Tibial artery (tissue), 4 donors: Measurements from ENCODE around the gene NPY5R.
A peak's percentile ranks its signal among the peaks of the same experiment; 100 is the strongest.

Experiments
- DNase-seq, 2 donors: peaks; one replicate each; pipeline ENCODE4 v3.0.0-alpha.2; 2019
- H3K27ac ChIP-seq, 2 donors: fragments of 200-600 bp; sonication (generic) in 1 of 2; 1 replicate in 1 of 2; 2 replicates in 1 of 2; pipeline ENCODE4 v1.5.1; 2018 to 2019; ENCODE audit warnings: mild to moderate bottlenecking in 1 of 2
- H3K27me3 ChIP-seq, 2 donors: fragments of 200-600 bp; sonication (generic) in 1 of 2; one replicate each; pipeline versions ENCODE4 v1.5.1 to v1.6.0; 2016 to 2019
- H3K36me3 ChIP-seq, 3 donors: fragments of 200-600 bp; sonication (generic) in 2 of 3; one replicate each; pipeline ENCODE4 v1.5.1; 2016 to 2019; ENCODE audit warnings: mild to moderate bottlenecking in 2 of 3
- H3K4me1 ChIP-seq, 4 donors: fragments of 200-600 bp; sonication (generic) in 2 of 4; 1 replicate in 3 of 4; 2 replicates in 1 of 4; pipeline ENCODE4 v1.5.1; 2016 to 2019
- H3K4me3 ChIP-seq, 2 donors: fragments of 200-600 bp; sonication (generic) in 1 of 2; 1 replicate in 1 of 2; 2 replicates in 1 of 2; pipeline ENCODE4 v1.5.1; 2018 to 2019; ENCODE audit warnings: mild to moderate bottlenecking in 2 of 2
- H3K9me3 ChIP-seq, 3 donors: fragments of 200-600 bp; sonication (generic) in 1 of 3; one replicate each; pipeline ENCODE4 v1.5.1; 2016 to 2019
- CTCF ChIP-seq, 2 experiments: fragments of 200-600 bp in 1 of 2; fragments of 450-650 bp in 1 of 2; IDR thresholded peaks; one replicate each; pipeline ENCODE4 v1.5.1; 2017 to 2019; ENCODE audit warnings: antibody characterized with exemption in 2 of 2, mild to moderate bottlenecking in 1 of 2, moderate library complexity in 1 of 2
- intact Hi-C: fragments of 100-400 bp; cut with DNase I; formaldehyde crosslinking; loops from one replicate; pipeline ENCODE4 v1.15.0; 2023; ENCODE audit warnings: low total_unique reads

NPY5R gene

DNA sequence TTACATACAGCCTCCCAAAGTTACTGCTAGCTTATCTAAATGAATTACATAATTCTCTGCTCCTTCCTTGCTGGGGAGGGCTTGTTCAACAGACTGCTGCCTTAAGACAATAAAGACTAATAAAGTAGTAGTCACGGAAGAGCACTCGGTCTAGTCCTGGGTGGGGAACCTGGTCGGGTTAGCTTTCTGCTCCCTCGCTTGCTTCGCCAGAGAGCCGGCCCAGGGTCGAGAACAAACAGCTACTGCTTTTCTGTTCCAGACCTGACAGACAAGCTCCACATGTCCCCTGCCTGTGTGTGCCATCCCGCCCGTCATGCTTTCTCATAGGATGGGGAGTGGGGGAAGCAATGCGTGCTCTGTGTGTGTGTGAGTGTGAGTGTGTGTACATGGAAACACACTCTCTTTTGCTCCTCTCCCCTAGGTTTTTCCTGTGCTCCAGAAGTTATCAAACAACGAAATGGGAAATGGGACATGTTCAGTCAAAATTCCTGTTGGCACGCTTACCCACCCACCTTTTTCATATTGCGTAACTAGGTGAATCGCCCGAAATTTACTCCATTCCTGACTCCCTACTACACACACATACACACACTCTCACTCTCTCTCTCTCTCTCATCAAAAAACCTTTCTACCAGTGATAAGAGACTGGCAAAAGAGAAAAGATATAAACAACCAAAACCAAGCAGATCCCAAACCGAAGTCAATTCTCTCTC is 12.6 kb upstream of the NPY5R start:
- peaks cover 0 to 44% (median 2%) of the 10 kb centered on the region in 4 donors for H3K4me1 ChIP-seq
- no peak for TF ChIP-seq CTCF (IDR thresholded peaks at IDR 0.05)
- peaks cover 0 to 4% (median 4%) of the 10 kb centered on the region in 3 donors for H3K36me3 ChIP-seq
- peak overlapping the region; percentile 84 to 87 for H3K27ac ChIP-seq
- intact Hi-C loops: loop anchor here (10.0 kb wide), 3 partner anchors 166 to 286 kb away; partner anchors contain the start of gene NAF1
- peak overlapping the region; percentile 84 to 90 for H3K4me3 ChIP-seq
- no peaks in the 10 kb centered on the region for H3K27me3 ChIP-seq
- DNase-seq: peak in 1 of 2 donors; percentile 64
- no peaks in the 10 kb centered on the region for H3K9me3 ChIP-seq

- Histone ChIP-seq H3K27me3 (no peaks in the 10 kb centered on the region), H3K4me1 (peaks cover 0 to 51% (median 2%) of the 10 kb centered on the region in 4 donors), H3K36me3 (no peaks in the 10 kb centered on the region), H3K27ac (peak overlapping the region; percentile 84 to 87), H3K9me3 (no peaks in the 10 kb centered on the region), H3K4me3 (peak overlapping the region; percentile 84 to 90)
- DNase-seq: peak in 1 of 2 donors; percentile 71
- TF ChIP-seq CTCF (IDR thresholded peaks at IDR 0.05): peak in 1 of 2 experiments; percentile 18
- intact Hi-C loops: loop anchor here (10.0 kb wide), 3 partner anchors 167 to 287 kb away; partner anchors contain the start of gene NAF1
Observed at GRCh38 chr4:163331629-163332376, 11.9 kb upstream of the NPY5R start.

DNA sequence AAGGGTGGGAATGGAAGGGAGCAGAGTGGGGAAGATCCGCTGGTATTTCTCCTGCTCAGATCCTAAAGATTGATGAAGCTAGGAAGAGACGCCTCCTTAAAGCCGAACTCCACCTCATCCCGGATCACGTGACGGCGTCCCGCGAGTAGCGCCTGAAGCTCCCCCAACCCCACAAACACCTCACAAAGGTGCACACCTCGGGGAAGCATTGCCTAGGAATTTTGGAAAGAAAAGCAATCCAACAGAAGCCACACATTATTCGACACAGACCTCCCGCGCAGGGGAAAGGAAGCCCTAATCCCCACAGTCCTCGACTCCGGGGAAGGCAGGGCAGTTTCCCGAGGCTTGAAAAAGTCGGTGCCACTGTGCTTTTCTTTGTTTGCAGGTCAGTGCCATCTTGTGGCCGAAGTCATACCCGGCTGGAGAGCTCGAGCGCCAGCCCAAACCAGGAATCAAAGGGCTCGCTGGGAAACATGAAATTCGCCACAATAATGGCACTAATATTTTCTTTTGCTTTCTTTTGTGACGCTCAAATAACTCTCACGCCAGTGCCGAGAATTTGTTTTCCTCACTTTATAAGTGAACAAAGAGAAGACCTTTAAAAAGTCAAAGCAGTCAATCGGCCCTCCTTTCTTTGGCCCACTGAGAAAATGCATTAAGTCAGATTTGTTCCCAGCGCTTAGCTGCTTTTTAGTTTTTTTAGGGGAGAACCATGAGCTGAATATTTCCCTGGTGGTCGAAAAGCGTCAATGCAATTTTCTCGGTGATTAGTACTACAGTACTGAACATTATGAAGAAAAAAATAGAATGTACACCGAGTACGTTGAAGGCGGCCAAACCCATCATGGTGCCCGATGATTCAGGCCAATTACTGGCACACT is 10.9 kb upstream of the NPY5R start, which contains the start of gene NPY1R:
NPY1R (minus strand) TSS at position 71 of the 881 bp plus-strand sequence. CDS start 6,042 bp downstream, outside the sequence.
- Histone ChIP-seq H3K4me3 (peak within 1 kb of the TSS; percentile 84 to 90), H3K27me3 (no peaks in the 10 kb centered on the region), H3K4me1 (peaks cover 0 to 49% (median 2%) of the 10 kb centered on the region in 4 donors), H3K9me3 (no peaks in the 10 kb centered on the region), H3K36me3 (no peaks in the 10 kb centered on the region), H3K27ac (peak within 1 kb of the TSS; percentile 84 to 87)
- intact Hi-C loops: loop anchor here (10.0 kb wide), 3 partner anchors 168 to 288 kb away; partner anchors contain the start of gene NAF1
- TF ChIP-seq CTCF (IDR thresholded peaks at IDR 0.05): peak; percentile 69 to 71
- DNase-seq: peak; percentile 81 to 90

DNA sequence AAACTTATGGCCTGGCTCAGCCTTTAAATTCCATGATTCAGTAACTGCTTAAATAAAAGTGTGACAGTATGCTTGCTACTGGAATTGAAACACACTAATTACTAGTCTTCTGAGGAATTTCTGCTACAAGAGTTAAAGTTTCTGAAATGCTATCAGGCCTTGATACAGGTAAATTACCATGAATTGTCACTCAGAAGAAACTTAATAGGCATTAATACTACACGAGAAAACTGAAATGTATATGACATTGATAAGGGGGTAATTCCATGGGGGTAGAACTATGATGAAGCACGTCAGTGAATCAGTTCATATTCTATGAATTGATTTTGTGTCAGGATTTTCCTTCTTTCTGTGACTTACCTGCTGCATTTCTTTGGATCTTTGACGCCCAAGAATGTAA is 8.3 kb upstream of the NPY5R start:
- Histone ChIP-seq H3K4me3 (no peak overlapping the region), H3K9me3 (no peaks in the 10 kb centered on the region), H3K4me1 (peaks cover 0 to 42% (median 0%) of the 10 kb centered on the region in 4 donors), H3K36me3 (no peaks in the 10 kb centered on the region), H3K27me3 (no peaks in the 10 kb centered on the region), H3K27ac (peak overlapping the region in 1 of 2 donors; percentile 87)
- TF ChIP-seq CTCF (IDR thresholded peaks at IDR 0.05): no peak
- intact Hi-C loops: loop anchor here (10.0 kb wide), 3 partner anchors 171 to 291 kb away; partner anchors contain the start of gene NAF1
- DNase-seq: no peak
